ENCODE data around the gene LGALS13. TPM values are rescaled to one million over a fixed set of nuclear protein-coding genes. Genes with fewer than 3 reads are reported as not detected.

The LGALS13 gene
- not detected for total RNA-seq

- H3K4me1 ChIP-seq = no peaks in the 10 kb centered on the region
- no peak within 1 kb of the TSS for H3K27ac ChIP-seq
- in situ Hi-C loops (cut with MboI; ENCODE audit: low sequenced_read_pairs in 4 of 4) = no loop called here
- H3K9me3 ChIP-seq = no peaks in the 10 kb centered on the region
- intact Hi-C loops (cut with DNase I; ENCODE audit: low total_unique reads) = no loop called here
- peaks cover 0 to 4% (median 2%) of the 10 kb centered on the region in 3 donors for H3K27me3 ChIP-seq
- ATAC-seq (no peak), DNase-seq (no peak)
- no peak within 1 kb of the TSS for H3K4me3 ChIP-seq
- no peaks in the 10 kb centered on the region for H3K36me3 ChIP-seq
- TF ChIP-seq CTCF (IDR thresholded peaks at IDR 0.05 in 4 of 5, conservative IDR thresholded peaks at IDR 0.05 in 1 of 5) (no peak), POLR2A (IDR thresholded peaks at IDR 0.05) (no peak)
Measured at GRCh38 chr19:39602224-39602623, at the start of gene LGALS13. LGALS13 (plus strand) TSS chr19:39602524; CDS start chr19:39602569, 45 bp downstream.

GRCh38 chr19:39553082-39553652, 49.2 kb upstream of the LGALS13 start:
- ATAC-seq (no peak), DNase-seq (no peak)
- intact Hi-C loops (cut with DNase I; ENCODE audit: low total_unique reads) = no loop called here
- in situ Hi-C loops (cut with MboI; ENCODE audit: low sequenced_read_pairs in 4 of 4) = loop anchor here in 2 of 4 donors (10.0 kb wide), 3 partner anchors 122 to 292 kb away; partner anchors contain the start of gene FBL (in 1 of the 2)
- Histone ChIP-seq H3K4me1 (no peaks in the 10 kb centered on the region), H3K27me3 (no peaks in the 10 kb centered on the region), H3K4me3 (no peak overlapping the region), H3K27ac (no peak overlapping the region), H3K9me3 (no peaks in the 10 kb centered on the region), H3K36me3 (no peaks in the 10 kb centered on the region)
- TF ChIP-seq POLR2A (IDR thresholded peaks at IDR 0.05) (no peak), CTCF (IDR thresholded peaks at IDR 0.05 in 4 of 5, conservative IDR thresholded peaks at IDR 0.05 in 1 of 5) (no peak)

- no peaks in the 10 kb centered on the region for H3K9me3 ChIP-seq
- H3K27ac ChIP-seq = no peak overlapping the region
- no peaks in the 10 kb centered on the region for H3K27me3 ChIP-seq
- in situ Hi-C loops (cut with MboI; ENCODE audit: low sequenced_read_pairs in 4 of 4) = loop anchor here in 3 of 4 donors (5.0 to 10.0 kb wide), 4 partner anchors 117 to 290 kb away; partner anchors contain the start of gene FBL (in 1 of the 3)
- H3K4me3 ChIP-seq = no peak overlapping the region
- ATAC-seq (no peak), DNase-seq (no peak)
- intact Hi-C loops (cut with DNase I; ENCODE audit: low total_unique reads) = no loop called here
- TF ChIP-seq CTCF (IDR thresholded peaks at IDR 0.05 in 4 of 5, conservative IDR thresholded peaks at IDR 0.05 in 1 of 5) (no peak), POLR2A (IDR thresholded peaks at IDR 0.05) (no peak)
- H3K4me1 ChIP-seq = no peaks in the 10 kb centered on the region
- no peaks in the 10 kb centered on the region for H3K36me3 ChIP-seq
Measured at GRCh38 chr19:39554701-39555311, 47.5 kb upstream of the LGALS13 start.

- H3K27ac ChIP-seq = no peak overlapping the region
- intact Hi-C loops (cut with DNase I; ENCODE audit: low total_unique reads) (no loop called here), in situ Hi-C loops (cut with MboI; ENCODE audit: low sequenced_read_pairs in 4 of 4) (loop anchor here in 3 of 4 donors (5.0 to 10.0 kb wide), 4 partner anchors 116 to 289 kb away; partner anchors contain the start of gene FBL (in 1 of the 3))
- no peaks in the 10 kb centered on the region for H3K4me1 ChIP-seq
- no peak overlapping the region for H3K4me3 ChIP-seq
- DNase-seq (no peak), ATAC-seq (no peak)
- H3K27me3 ChIP-seq = no peaks in the 10 kb centered on the region
- H3K9me3 ChIP-seq = no peaks in the 10 kb centered on the region
- no peaks in the 10 kb centered on the region for H3K36me3 ChIP-seq
- TF ChIP-seq CTCF (IDR thresholded peaks at IDR 0.05 in 4 of 5, conservative IDR thresholded peaks at IDR 0.05 in 1 of 5) (no peak), POLR2A (IDR thresholded peaks at IDR 0.05) (no peak)
Measured at GRCh38 chr19:39555883-39556282, 46.4 kb upstream of the LGALS13 start.

Data from gastrocnemius medialis (tissue), 4 donors.